Measurements from ENCODE around the gene EDNRA.

EDNRA gene

GRCh38 chr4:147487616-147488015, 6.7 kb downstream of the EDNRA start:
- no peak for TF ChIP-seq POLR2AphosphoS5 (IDR thresholded peaks at IDR 0.05; ENCODE audit: low read depth, low read length)
- TF ChIP-seq REST (IDR thresholded peaks at IDR 0.05; ENCODE audit: insufficient read depth in 1 of 2, low read depth in 2 of 2, low read length in 2 of 2), result no peak
- TF ChIP-seq TAF1 (IDR thresholded peaks at IDR 0.05; ENCODE audit: borderline replicate concordance, insufficient read depth, low read length), result no peak
- TF ChIP-seq FOXP2 (optimal IDR thresholded peaks at IDR 0.05; ENCODE audit: borderline replicate concordance, extremely low read depth, extremely low read length, insufficient read depth), result no peak
- no peak for TF ChIP-seq SIN3A (IDR thresholded peaks at IDR 0.05; ENCODE audit: borderline replicate concordance, insufficient read depth, low read length)

- TF ChIP-seq TAF1 (IDR thresholded peaks at IDR 0.05; ENCODE audit: borderline replicate concordance, insufficient read depth, low read length) (no peak), FOXP2 (optimal IDR thresholded peaks at IDR 0.05; ENCODE audit: borderline replicate concordance, extremely low read depth, extremely low read length, insufficient read depth) (no peak), SIN3A (IDR thresholded peaks at IDR 0.05; ENCODE audit: borderline replicate concordance, insufficient read depth, low read length) (no peak), POLR2AphosphoS5 (IDR thresholded peaks at IDR 0.05; ENCODE audit: low read depth, low read length) (no peak), REST (IDR thresholded peaks at IDR 0.05; ENCODE audit: insufficient read depth in 1 of 2, low read depth in 2 of 2, low read length in 2 of 2) (no peak)
These were observed 7.7 kb downstream of the EDNRA start for GRCh38 chr4:147488556-147488955.

GRCh38 chr4:147491086-147491485, 10.2 kb downstream of the EDNRA start:
- TF ChIP-seq SIN3A (IDR thresholded peaks at IDR 0.05; ENCODE audit: borderline replicate concordance, insufficient read depth, low read length) (no peak), TAF1 (IDR thresholded peaks at IDR 0.05; ENCODE audit: borderline replicate concordance, insufficient read depth, low read length) (no peak), FOXP2 (optimal IDR thresholded peaks at IDR 0.05; ENCODE audit: borderline replicate concordance, extremely low read depth, extremely low read length, insufficient read depth) (no peak), POLR2AphosphoS5 (IDR thresholded peaks at IDR 0.05; ENCODE audit: low read depth, low read length) (no peak), REST (IDR thresholded peaks at IDR 0.05; ENCODE audit: insufficient read depth in 1 of 2, low read depth in 2 of 2, low read length in 2 of 2) (no peak)

- no peak for TF ChIP-seq SIN3A (IDR thresholded peaks at IDR 0.05; ENCODE audit: borderline replicate concordance, insufficient read depth, low read length)
- no peak for TF ChIP-seq FOXP2 (optimal IDR thresholded peaks at IDR 0.05; ENCODE audit: borderline replicate concordance, extremely low read depth, extremely low read length, insufficient read depth)
- TF ChIP-seq TAF1 (IDR thresholded peaks at IDR 0.05; ENCODE audit: borderline replicate concordance, insufficient read depth, low read length), result no peak
- TF ChIP-seq POLR2AphosphoS5 (IDR thresholded peaks at IDR 0.05; ENCODE audit: low read depth, low read length), result no peak
- TF ChIP-seq REST (IDR thresholded peaks at IDR 0.05; ENCODE audit: insufficient read depth in 1 of 2, low read depth in 2 of 2, low read length in 2 of 2), result no peak
These were observed 11.4 kb downstream of the EDNRA start for GRCh38 chr4:147492306-147492705.

GRCh38 chr4:147492761-147493160, 11.9 kb downstream of the EDNRA start:
- TF ChIP-seq POLR2AphosphoS5 (IDR thresholded peaks at IDR 0.05; ENCODE audit: low read depth, low read length) (no peak), SIN3A (IDR thresholded peaks at IDR 0.05; ENCODE audit: borderline replicate concordance, insufficient read depth, low read length) (0 out of 2 replicates have a peak, but pooled peaks have one; percentile 42), FOXP2 (optimal IDR thresholded peaks at IDR 0.05; ENCODE audit: borderline replicate concordance, extremely low read depth, extremely low read length, insufficient read depth) (no peak), TAF1 (IDR thresholded peaks at IDR 0.05; ENCODE audit: borderline replicate concordance, insufficient read depth, low read length) (peak; percentile 50; the same call in 1 of the 2 replicates), REST (IDR thresholded peaks at IDR 0.05; ENCODE audit: insufficient read depth in 1 of 2, low read depth in 2 of 2, low read length in 2 of 2) (peak in 1 of 2 experiments; percentile 76; a peak in 1 of 4 replicates)

Data from PFSK-1 (cell line).